ENCODE data around the gene VPS41.

- TF ChIP-seq CTCF (IDR thresholded peaks at IDR 0.05) (no peak), POLR2A (IDR thresholded peaks at IDR 0.05) (no peak)
These were observed 29.6 kb upstream of the VPS41 start for GRCh38 chr7:38938589-38938988.
